ENCODE results near the gene CAMSAP3. TPM values are rescaled to one million over a fixed set of nuclear protein-coding genes. Genes with fewer than 3 reads are reported as not detected.

Gene CAMSAP3, protein sequence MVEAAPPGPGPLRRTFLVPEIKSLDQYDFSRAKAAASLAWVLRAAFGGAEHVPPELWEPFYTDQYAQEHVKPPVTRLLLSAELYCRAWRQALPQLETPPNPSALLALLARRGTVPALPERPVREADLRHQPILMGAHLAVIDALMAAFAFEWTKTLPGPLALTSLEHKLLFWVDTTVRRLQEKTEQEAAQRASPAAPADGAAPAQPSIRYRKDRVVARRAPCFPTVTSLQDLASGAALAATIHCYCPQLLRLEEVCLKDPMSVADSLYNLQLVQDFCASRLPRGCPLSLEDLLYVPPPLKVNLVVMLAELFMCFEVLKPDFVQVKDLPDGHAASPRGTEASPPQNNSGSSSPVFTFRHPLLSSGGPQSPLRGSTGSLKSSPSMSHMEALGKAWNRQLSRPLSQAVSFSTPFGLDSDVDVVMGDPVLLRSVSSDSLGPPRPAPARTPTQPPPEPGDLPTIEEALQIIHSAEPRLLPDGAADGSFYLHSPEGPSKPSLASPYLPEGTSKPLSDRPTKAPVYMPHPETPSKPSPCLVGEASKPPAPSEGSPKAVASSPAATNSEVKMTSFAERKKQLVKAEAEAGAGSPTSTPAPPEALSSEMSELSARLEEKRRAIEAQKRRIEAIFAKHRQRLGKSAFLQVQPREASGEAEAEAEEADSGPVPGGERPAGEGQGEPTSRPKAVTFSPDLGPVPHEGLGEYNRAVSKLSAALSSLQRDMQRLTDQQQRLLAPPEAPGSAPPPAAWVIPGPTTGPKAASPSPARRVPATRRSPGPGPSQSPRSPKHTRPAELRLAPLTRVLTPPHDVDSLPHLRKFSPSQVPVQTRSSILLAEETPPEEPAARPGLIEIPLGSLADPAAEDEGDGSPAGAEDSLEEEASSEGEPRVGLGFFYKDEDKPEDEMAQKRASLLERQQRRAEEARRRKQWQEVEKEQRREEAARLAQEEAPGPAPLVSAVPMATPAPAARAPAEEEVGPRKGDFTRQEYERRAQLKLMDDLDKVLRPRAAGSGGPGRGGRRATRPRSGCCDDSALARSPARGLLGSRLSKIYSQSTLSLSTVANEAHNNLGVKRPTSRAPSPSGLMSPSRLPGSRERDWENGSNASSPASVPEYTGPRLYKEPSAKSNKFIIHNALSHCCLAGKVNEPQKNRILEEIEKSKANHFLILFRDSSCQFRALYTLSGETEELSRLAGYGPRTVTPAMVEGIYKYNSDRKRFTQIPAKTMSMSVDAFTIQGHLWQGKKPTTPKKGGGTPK
- 29.3 TPM for total RNA-seq

DNA sequence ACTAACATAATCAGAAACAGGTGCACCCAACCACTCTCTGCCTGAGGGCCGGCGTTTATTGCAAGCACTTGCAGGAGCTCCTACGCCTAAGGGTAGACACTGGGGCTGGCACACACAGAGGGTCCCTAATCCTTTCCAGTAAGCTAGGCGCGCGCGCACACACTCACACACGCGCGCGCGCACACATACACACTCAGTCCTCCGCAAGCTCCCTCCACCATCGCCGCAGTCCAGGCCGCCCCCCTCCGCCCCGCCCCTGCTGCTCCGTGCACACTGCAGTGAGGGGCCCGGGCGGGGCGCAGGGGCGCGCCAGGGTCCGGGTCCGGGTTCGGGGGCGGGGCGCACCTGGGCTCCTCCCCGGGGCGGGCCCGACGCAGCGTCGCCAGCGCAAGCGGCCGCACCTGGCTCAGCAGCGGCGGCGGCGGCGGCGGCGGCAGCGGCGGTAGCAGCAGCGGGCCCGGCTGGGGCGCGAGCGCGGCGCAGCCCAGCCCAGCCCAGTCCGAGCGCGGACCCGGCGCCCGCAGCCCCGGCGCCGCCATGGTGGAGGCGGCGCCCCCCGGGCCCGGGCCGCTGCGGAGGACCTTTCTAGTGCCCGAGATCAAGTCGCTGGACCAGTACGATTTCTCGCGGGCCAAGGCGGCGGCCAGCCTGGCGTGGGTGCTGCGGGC, at the start of gene CAMSAP3:
TSS of gene CAMSAP3 (plus strand) at position 398 of the 668 bp plus-strand sequence. CDS start at position 538, 140 bp downstream.
- no peak for DNase-seq (ENCODE audit: low spot score)

DNA sequence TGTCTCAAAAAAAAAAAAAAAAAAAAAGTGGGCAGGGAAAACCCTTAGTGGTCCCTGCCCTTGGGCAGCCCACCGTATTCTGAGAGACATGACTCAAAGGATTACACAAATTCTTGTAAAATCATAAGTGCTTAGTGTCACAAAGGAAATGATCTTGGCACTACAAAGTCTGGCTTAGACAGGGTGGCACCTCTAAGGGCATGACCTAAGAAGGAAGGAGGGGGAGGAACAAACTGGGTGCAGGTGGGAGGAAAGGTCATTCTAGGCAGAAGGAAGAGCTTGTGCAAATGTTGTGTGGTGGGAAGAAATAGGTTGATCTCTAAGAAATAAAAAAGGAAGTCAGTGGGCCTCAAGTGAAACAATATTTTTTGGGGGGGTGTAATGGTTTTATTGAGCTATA, 49.8 kb upstream of the CAMSAP3 start:
- no peak for DNase-seq (ENCODE audit: low spot score)

DNA sequence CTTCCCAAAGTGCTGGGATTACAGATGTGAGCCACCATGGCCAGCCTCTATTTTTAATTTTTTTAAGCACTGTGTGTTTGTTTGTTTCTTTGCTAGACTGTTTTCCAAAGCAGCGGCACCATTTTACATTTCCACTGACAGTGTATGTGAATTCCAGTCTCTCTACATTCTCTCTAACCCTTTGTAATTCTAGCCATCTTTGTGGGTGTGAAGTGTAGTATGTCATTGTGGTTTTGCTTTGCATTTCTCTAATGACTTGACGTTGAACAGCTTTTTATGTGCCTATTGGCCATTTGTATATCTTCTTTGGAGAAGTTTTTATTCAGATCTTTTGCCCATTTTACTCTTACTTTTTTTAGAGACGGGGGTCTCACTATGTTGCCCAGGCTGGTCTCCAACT, 48.5 kb upstream of the CAMSAP3 start:
- DNase-seq (ENCODE audit: low spot score) = no peak

DNA sequence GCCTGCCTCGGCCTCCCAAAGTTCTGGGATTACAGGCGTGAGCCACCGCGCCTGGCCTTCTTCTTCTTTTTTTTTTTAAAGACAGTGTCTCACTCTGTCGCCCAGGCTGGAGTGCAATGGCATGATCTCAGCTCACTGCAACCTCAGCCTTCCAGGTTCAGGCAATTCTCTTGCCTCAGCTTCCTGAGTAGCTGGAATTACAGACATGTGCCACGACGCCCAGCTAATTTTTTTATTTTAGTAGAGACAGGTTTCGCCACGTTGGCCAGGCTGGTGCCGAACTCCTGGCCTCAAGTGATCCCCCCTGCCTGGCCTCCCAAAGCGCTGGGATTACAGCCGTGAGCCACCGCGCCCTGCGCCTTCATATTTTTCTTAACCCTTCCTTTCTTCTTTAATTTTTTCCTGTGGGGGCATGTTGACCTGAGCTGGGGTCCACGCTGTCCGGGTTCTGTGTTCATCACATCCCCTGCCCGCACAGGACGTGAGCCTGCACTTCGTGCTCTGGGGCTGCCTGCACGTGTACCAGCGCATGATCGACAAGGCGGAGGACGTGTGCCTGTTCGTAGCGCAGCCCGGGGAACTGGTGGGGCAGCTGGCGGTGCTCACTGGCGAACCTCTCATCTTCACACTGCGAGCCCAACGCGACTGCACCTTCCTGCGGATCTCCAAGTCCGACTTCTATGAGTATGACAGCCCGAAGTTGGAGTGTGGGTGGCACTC, 46.1 kb upstream of the CAMSAP3 start:
- DNase-seq (ENCODE audit: low spot score) = no peak

DNA sequence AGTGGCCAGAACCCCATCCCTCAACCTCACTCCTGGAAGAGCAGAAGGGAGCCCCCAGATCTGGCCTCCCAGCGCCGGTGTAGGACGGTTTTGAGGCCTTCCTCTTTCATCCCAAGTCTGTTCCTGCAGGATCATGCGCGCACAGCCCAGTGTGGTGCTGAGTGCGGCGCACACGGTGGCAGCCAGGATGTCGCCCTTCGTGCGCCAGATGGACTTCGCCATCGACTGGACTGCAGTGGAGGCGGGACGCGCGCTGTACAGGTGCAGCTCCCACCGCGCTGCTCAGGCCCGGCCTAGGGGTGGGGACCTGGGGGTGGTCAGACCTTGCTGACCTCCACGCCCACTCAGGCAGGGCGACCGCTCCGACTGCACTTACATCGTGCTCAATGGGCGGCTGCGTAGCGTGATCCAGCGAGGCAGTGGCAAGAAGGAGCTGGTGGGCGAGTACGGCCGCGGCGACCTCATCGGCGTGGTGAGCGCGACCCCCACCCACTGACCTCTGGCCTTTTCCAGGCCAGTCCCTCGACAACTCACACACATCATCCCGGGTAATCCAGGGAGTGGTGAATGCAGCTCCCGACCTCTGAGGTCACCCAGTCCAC, 45.4 kb upstream of the CAMSAP3 start:
- no peak for DNase-seq (ENCODE audit: low spot score)

DNA sequence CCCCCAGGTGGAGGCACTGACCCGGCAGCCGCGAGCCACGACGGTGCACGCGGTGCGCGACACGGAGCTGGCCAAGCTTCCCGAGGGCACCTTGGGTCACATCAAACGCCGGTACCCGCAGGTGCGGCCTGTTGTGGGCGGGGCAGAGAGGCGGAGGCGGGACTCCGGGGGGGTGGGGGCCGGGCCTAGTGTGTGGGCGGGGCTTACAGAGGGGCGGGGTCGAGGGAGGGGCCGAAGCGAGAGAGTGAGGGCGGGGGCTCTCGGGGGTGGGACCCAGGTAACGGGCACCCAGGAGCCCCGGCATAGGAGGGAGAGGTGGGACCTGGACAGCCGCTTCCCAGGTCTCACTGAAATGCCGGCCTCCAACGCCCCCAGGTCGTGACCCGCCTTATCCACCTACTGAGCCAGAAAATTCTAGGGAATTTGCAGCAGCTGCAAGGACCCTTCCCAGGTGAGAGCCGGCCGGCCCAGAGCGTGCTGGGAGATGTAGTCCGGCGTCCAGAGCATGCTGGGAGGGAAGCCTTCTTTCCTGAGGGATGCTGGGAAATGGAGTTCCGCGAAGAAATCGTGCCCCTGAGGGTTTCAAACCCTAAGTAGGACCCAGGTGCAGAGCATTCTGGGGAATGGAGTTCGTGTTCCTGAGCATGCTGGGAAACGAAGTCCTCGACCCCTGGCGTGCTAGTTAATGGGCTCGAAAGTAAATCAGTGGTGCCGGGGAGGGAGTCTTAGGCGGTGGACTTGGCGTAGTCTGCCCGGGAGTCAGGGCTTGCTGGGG, 44.5 kb upstream of the CAMSAP3 start:
- DNase-seq (ENCODE audit: low spot score) = peak; percentile 52

DNA sequence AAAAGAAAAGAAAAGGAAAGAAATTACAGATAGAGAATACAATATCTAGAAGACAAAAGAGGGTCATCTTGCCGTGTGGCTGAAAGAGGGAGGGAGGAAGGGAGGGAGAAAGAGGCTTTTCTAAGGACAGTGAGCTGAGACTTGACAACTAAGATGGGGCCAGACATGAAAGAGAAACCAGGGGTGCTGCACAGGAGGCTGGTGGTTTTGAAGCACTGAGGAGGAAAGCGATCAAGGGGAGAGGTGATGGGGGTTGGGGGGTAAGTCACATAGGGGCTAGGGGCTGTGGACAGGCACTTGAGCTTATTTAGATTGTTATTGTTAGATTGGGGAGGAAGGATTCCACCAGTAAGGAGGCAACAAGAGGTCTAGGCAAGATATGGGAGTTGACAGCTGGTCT, 42.9 kb upstream of the CAMSAP3 start:
- DNase-seq (ENCODE audit: low spot score) = no peak

DNA sequence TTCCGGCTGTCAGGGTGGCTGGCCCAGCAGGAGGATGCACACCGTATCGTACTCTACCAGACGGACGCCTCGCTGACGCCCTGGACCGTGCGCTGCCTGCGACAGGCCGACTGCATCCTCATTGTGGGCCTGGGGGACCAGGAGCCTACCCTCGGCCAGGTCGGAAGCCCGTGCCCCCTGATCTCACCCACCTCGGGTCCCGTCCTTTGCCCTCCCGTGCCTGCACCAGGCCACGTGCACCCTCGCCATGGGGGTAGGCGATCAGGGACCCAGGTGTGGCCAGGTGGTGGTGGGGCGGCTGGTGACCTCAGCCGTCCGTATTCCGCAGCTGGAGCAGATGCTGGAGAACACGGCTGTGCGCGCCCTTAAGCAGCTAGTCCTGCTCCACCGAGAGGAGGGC, 41.1 kb upstream of the CAMSAP3 start:
- no peak for DNase-seq (ENCODE audit: low spot score)

DNA sequence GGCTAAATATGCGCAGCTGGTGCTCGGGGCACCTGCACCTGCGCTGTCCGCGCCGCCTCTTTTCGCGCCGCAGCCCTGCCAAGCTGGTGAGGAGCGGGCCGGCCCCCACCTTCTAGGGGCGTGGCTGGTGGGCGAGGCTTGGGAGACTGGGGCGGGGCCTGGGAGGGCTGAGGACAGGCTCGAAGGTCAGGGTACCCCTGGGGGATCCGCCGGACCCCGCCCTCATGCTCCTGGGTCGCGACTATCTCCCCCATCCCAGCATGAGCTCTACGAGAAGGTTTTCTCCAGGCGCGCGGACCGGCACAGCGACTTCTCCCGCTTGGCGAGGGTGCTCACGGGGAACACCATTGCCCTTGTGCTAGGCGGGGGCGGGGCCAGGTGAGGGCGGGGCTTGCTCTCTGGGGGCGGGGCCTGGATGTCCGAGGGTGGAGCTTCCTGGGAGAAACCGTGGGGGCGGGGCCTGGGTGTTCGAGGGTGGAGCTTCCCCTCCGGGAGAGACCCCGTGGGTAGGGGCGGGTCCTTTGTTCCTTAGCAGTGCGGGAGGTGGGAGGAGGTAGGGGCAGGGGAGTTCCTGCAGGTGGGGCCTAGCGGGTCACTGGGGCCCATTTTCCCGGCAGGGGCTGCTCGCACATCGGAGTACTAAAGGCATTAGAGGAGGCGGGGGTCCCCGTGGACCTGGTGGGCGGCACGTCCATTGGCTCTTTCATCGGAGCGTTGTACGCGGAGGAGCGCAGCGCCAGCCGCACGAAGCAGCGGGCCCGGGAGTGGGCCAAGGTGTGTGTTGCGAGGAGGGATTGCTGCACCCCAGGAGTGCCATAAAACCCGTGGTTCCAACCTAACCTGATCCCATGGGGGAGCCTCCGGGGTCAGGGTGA, 40.4 kb upstream of the CAMSAP3 start:
- no peak for DNase-seq (ENCODE audit: low spot score)

DNA sequence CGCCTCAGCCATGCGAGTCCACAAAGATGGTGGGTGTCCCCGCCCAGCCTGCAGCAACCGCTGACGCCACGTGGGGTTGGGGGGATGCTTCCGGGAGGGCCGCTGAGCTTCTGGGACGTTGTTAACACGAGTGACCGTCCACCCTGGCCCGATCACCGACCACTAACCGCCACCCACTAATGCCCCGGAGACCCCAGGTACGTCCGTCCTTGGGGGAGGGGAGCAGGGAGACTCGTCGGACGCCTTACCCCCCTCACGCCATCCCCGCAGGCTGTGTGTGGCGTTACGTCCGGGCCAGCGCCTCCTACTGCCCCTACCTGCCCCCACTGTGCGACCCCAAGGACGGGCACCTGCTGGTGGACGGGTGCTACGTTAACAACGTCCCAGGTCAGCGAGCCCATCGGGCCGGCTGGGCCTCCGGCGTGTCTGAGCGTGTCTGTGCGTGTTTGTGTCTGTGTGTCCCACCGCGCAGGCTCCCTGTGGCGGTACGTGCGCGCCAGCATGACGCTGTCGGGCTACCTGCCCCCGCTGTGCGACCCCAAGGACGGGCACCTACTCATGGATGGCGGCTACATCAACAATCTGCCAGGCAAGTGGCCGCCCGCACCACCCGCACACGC, 38.9 kb upstream of the CAMSAP3 start:
- no peak for DNase-seq (ENCODE audit: low spot score)

DNA sequence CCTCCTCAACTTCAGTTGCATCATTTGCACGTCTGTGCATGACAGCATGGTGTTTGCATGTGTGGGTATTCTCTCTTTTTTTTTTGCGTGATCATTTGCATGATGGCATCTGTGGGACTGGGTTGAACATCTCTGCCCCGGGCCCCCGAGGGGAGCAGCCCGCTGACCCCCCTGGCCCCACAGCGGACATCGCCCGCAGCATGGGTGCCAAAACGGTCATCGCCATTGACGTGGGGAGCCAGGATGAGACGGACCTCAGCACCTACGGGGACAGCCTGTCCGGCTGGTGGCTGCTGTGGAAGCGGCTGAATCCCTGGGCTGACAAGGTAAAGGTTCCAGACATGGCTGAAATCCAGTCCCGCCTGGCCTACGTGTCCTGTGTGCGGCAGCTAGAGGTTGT, 37.0 kb upstream of the CAMSAP3 start:
- DNase-seq (ENCODE audit: low spot score) = no peak

DNA sequence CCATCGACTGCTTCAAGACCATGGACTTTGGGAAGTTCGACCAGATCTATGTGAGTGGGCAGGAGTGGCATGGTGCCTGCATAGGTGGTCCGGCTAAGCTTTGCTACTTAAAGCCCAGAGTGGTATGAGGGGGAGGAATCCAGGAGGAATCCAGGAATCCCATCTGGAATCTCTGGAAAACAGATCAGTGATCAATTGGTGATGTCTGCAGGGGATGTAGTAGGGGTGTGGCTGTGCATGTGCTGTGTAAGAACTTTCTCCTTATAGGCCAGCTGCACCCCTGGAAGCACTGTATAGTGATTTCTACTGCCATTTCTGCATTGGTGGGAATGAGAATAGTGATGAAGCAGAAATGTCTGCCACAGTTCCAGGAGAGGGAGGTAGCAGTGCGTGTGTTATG, 36.6 kb upstream of the CAMSAP3 start:
- no peak for DNase-seq (ENCODE audit: low spot score)

DNA sequence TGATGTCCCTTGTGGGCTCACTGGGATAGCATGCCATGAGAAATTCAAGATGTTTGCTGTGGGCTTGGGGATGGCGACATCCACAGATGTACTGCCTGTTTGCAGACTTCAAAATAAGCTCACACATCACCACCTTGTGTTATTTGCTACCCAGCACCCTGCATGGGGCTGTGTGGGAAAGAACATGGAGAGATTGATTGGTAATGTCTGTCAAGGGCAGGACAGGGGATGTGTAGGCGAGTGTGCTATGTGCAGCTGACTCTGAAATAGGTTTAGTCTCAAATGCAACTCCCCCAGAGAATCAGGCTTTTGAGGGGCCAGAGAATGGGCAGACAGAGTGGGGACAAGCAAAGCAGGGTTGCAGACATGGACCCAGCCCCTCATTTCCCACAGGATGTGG, 35.4 kb upstream of the CAMSAP3 start:
- DNase-seq (ENCODE audit: low spot score) = no peak

DNA sequence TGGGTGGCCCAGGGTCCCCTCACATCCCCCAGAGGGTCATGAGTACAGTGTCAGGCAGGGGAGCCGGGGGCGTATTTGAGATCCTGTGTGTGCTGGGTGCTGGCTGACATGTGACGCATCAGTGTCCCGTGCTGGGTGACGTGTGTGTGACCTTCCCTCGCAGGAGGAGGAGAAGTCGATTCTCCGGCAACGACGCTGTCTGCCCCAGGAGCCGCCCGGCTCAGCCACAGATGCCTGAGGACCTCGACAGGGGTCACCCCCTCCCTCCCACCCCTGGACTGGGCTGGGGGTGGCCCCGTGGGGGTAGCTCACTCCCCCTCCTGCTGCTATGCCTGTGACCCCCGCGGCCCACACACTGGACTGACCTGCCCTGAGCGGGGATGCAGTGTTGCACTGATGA, 34.3 kb upstream of the CAMSAP3 start:
- no peak for DNase-seq (ENCODE audit: low spot score)

DNA sequence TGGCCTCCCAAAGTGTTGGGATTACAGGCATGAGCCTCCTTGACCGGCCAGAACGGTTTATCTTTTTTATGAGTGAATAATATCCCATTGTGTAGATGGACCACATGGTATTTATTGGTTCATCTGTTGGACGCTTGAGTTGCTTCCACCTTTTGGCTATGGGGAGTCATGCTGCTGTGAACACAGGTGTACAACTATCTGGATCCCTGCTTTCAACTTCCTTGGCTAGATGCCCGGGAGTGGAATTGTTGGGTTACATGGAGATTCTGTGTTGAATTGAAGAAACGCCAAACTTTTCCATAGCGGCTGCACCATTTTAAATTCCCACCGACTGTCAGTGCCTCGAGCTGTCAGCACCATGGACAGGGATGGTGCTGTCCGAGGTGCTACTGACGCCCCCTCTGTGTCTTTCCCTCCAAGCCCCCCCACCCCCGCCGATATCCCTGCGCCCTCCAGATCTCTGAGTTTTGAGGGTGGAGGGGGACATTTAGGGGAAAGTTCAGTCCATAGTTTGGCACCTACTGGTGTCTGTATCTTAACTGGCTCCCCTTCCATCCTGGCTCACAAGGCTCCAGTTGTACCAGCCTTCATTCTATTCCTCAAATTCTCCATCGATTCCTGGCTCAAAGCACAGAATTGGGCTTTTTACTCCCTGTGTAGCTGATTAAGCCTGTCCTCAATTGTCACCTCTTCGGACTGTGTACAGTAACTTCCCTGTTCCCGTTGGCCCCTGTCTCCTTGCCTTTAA, 32.8 kb upstream of the CAMSAP3 start:
- DNase-seq (ENCODE audit: low spot score) = no peak

DNA sequence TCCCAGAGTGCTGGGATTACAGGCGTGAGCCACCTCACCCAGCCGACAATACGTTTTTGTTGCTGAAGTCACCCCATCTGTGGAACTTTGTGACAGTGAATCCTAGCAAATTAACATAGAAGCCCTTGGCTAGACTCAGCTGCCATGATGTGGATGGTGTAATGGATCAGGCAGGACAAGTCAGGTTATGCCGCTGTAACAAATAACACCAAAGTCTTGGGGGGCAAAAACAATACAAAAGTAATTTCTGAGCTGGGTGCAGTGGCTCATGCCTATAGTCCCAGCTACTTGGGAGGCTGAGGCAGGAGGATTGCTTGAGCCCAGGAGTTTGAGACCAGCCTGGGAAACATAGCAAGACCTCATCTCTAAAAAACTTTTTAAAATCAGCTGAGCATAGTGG, 30.8 kb upstream of the CAMSAP3 start:
- DNase-seq (ENCODE audit: low spot score) = no peak

DNA sequence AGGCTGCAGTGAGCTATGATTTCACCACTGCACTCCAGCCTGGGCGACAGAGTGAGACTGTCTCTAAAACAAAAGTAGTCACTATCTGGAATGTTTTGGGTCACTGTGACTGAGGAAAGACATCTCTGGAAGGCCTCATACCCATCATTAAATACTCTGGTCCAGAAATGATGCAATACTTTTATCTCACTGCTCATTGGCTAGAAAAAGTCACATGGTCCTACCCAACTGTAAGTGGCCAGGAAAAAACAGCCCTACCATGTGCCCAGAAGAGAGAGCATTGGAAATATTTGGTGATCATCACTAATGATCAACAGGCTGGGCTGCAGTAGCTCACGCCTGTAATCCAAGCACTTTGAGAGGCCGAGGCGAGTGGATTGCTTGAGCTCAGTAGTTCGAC, 30.3 kb upstream of the CAMSAP3 start:
- no peak for DNase-seq (ENCODE audit: low spot score)

DNA sequence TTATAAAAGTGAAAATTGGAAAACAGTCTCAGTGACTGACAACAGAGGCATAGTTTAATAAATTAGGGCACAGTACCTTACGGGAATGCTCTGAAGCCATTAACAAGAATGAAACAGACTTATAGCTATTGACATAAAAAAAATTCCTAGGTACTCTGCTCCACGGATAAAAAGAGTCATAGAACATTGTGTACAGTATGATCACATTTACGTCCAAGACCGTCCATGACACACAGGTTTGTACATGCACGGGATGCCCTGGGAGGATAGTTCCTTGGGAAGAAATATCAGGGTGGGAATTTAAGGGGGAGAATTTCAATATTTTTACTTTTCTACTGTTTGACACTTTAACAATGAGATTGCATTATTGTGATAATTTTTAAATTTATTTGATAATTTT, 24.9 kb upstream of the CAMSAP3 start:
- DNase-seq (ENCODE audit: low spot score) = no peak
